ENCODE measurements around the gene GSE1.

Gene GSE1

DNA sequence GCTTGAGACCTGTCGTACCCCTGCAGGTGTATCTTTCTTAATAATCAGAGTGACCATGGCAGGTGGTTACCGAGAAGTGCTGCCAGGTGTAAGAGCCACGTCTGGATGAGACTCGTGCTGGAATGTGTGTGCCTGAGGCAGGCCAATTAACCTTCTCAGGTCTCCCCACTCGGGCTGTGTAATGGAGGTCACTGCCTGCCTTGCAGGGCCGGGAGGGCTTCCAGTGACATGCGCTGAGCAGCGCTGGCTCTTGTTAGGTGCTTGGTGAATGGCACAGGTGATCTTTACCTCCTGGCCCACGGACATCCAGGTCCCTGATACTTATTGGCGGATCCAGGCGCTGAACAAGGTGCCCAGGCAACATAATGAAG, 4.6 kb upstream of the GSE1 start:
- Histone ChIP-seq H3K27ac (no peak overlapping the region), H3K4me1 (ENCODE audit: control insufficient read depth in 1 of 2, insufficient read depth in 1 of 2, low read depth in 1 of 2, low read length in 1 of 2) (peaks cover 30 to 42% of the 10 kb centered on the region in 2 experiments), H3K36me3 (no peaks in the 10 kb centered on the region), H3K27me3 (peaks cover 35% of the 10 kb centered on the region), H3K9me3 (no peaks in the 10 kb centered on the region), H3K4me3 (ENCODE audit: low read depth in 1 of 2, low read length in 1 of 2) (no peak overlapping the region)
- TF ChIP-seq, protein P1, sequence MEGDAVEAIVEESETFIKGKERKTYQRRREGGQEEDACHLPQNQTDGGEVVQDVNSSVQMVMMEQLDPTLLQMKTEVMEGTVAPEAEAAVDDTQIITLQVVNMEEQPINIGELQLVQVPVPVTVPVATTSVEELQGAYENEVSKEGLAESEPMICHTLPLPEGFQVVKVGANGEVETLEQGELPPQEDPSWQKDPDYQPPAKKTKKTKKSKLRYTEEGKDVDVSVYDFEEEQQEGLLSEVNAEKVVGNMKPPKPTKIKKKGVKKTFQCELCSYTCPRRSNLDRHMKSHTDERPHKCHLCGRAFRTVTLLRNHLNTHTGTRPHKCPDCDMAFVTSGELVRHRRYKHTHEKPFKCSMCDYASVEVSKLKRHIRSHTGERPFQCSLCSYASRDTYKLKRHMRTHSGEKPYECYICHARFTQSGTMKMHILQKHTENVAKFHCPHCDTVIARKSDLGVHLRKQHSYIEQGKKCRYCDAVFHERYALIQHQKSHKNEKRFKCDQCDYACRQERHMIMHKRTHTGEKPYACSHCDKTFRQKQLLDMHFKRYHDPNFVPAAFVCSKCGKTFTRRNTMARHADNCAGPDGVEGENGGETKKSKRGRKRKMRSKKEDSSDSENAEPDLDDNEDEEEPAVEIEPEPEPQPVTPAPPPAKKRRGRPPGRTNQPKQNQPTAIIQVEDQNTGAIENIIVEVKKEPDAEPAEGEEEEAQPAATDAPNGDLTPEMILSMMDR (IDR thresholded peaks at IDR 0.05) = no peak

DNA sequence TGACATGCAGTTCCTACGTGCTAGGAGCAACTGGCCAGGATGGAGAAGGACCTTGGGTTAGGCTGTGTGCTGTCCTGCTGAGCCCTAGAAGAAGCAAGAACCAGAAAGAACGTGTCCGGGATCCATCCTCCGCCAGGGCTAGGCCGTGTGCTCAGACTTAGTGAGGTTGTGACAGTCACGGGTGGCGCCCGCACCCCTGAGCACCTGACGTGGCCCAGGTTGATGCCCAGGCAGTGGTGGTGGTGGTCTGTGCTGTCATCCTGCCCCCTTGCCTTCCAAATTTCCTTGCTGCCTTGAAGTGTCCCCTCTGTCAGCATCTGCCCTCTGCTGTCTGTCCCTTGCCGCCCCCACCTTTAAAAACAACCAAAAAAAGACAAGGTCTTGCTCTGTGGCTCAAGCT, 4.2 kb upstream of the GSE1 start:
- Histone ChIP-seq H3K4me3 (ENCODE audit: low read depth in 1 of 2, low read length in 1 of 2) (no peak overlapping the region), H3K36me3 (no peaks in the 10 kb centered on the region), H3K9me3 (no peaks in the 10 kb centered on the region), H3K27ac (no peak overlapping the region), H3K27me3 (peaks cover 39% of the 10 kb centered on the region), H3K4me1 (ENCODE audit: control insufficient read depth in 1 of 2, insufficient read depth in 1 of 2, low read depth in 1 of 2, low read length in 1 of 2) (peaks cover 30 to 46% of the 10 kb centered on the region in 2 experiments)
- TF ChIP-seq, protein P1 (IDR thresholded peaks at IDR 0.05) = no peak

DNA sequence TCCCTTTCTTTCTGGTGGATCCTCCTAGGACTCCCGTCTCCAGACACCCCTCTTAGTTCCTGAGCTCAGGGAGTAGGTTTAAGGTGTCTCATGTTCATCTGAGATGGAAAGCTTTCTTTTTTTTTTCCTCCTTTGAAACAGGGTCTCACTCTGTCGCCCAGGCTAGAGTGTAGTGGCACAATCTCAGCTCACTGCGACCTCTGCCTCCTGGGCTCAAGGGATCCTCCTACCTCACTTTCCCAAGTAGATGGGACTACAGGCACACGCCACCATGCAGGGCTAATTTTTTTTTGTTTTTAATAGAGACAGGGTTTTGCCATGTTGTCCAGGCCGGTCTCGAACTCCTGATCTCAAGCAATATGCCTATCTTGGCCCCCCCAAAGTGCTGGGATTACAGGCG, 3.6 kb upstream of the GSE1 start:
- peaks cover 33 to 52% of the 10 kb centered on the region in 2 experiments for H3K4me1 ChIP-seq (ENCODE audit: control insufficient read depth in 1 of 2, insufficient read depth in 1 of 2, low read depth in 1 of 2, low read length in 1 of 2)
- H3K36me3 ChIP-seq = no peaks in the 10 kb centered on the region
- no peak overlapping the region for H3K4me3 ChIP-seq (ENCODE audit: low read depth in 1 of 2, low read length in 1 of 2)
- peaks cover 45% of the 10 kb centered on the region for H3K27me3 ChIP-seq
- no peak overlapping the region for H3K27ac ChIP-seq
- TF ChIP-seq, protein P1 (IDR thresholded peaks at IDR 0.05) = no peak
- H3K9me3 ChIP-seq = no peaks in the 10 kb centered on the region

DNA sequence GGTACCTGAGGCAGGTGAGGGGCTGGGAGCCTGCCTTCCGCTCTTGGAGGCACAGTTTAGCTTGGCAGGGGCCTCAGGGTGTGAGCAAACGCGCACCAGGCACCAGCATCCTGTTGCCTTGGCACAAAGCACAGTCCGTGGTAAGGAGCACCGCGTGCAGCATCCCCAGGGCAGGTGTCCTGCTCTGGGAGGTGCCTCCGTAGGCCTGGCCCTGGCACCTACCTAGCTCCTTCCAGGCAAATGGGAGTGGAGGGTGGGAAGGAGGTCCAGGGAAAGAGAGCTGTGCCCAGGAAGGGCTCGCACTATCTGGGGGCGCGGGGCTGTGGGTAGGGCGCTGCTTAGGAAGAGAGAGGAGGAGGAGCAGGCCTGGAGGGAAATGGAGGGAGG, 3.1 kb upstream of the GSE1 start:
- H3K4me3 ChIP-seq (ENCODE audit: low read depth in 1 of 2, low read length in 1 of 2) = peak overlapping the region; percentile 61 to 85
- no peaks in the 10 kb centered on the region for H3K36me3 ChIP-seq
- peaks cover 50% of the 10 kb centered on the region for H3K27me3 ChIP-seq
- no peaks in the 10 kb centered on the region for H3K9me3 ChIP-seq
- H3K4me1 ChIP-seq (ENCODE audit: control insufficient read depth in 1 of 2, insufficient read depth in 1 of 2, low read depth in 1 of 2, low read length in 1 of 2) = peaks cover 38 to 58% of the 10 kb centered on the region in 2 experiments
- TF ChIP-seq, protein P1 (IDR thresholded peaks at IDR 0.05) = no peak
- H3K27ac ChIP-seq = no peak overlapping the region

DNA sequence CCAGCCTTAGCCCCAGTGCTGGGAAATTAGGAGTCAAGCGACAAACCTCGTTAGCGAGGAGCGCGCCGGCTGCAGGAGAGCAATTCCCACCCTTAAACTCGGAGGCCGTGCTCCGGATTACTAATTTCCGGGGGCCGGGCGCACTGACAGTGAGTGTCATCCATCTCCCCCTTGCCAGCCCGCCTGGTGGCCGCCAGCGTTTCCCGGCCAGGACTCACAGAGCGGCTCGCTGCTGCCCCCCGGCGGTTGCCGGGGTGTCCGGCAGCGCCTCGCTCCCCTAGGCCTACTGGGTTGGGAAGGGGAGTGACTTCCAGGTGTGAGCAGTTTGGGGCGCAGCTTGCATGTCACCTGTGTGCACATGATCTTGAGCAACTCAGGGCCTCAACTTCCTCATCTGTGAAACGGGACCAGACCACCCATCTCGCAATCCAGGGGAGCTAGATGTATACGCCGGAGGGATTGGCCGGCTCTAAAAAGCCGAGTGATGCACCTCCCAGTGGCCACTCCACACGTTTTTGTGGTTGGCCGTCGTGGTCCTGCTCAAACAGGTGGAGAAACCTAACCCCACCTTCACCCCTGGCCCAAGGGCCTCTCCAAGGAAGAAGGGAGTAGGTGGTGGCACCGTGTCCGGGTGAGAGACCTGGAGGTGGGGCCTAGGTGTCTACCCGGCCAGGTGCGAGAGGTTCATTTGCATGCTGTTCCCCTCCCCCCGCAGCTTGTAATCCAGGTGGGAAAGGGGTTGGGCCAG, 2.5 kb upstream of the GSE1 start:
- Histone ChIP-seq H3K4me3 (ENCODE audit: low read depth in 1 of 2, low read length in 1 of 2) (peak overlapping the region; percentile 61 to 85), H3K27me3 (peaks cover 56% of the 10 kb centered on the region), H3K4me1 (ENCODE audit: control insufficient read depth in 1 of 2, insufficient read depth in 1 of 2, low read depth in 1 of 2, low read length in 1 of 2) (peaks cover 44 to 63% of the 10 kb centered on the region in 2 experiments), H3K9me3 (no peaks in the 10 kb centered on the region), H3K36me3 (no peaks in the 10 kb centered on the region), H3K27ac (peak overlapping the region; percentile 42)
- TF ChIP-seq, protein P1 (IDR thresholded peaks at IDR 0.05) = peak; percentile 96

Data from neutrophil (primary cell).